K562 (cell line): Measurements from ENCODE around the gene FOXS1. TPM values are rescaled to one million over a fixed set of nuclear protein-coding genes. Genes with fewer than 3 reads are reported as not detected.

Source experiments
- ATAC-seq: fragments of 200-7000 bp; cut with Tn5 transposase; 3 replicates; pipeline ENCODE4 v1.9.1; 2020; ENCODE audit warnings: moderate library complexity
- BruUV-seq: library from RNA; stranded (reverse); fragments of 400-500 nt; replicated peaks from 2 replicates; lab custom pipeline; 2021; lab: Mats Ljungman, UMichigan
- CTCF ChIA-PET: fragments of 300-600 bp; formaldehyde crosslinking; extraction: SDS; loops from one replicate; lab custom pipeline; 2021; ENCODE audit warnings: low intra/inter-chr PET ratio; lab: Yijun Ruan, JAX
- POLR2A ChIA-PET: fragments of 300-600, 350-650 bp; sonication (Branson Sonifier 250); formaldehyde crosslinking; extraction: SDS; loops from one replicate; lab custom pipeline; 2021; ENCODE audit warnings: antibody characterized with exemption, inconsistent platforms; lab: Yijun Ruan, JAX
- DNase-seq, 4 experiments: peaks; one replicate each; pipeline versions ENCODE4 v3.0.0 to v3.0.0-alpha.2; 2011 to 2018; ENCODE audit warnings: low spot score in 3 of 4, mixed read lengths in 3 of 4; ENCODE audit errors: extremely low read depth in 1 of 4
- FAIRE-seq: peaks from 2 replicates; lab custom pipeline; 2011; peaks lifted over from hg19 to GRCh38; lab: Jason Lieb, UNC
- H2AFZ ChIP-seq: 2 replicates; pipeline ENCODE4 v1.6.0; 2011; ENCODE audit warnings: low read depth, low read length, control low read depth, inconsistent platforms
- H3K27ac ChIP-seq: fragments of 200-600 bp; 3 replicates; pipeline ENCODE4 v1.8.0; 2011; ENCODE audit warnings: low read depth, mild to moderate bottlenecking, control low read depth, inconsistent platforms, low read length, moderate library complexity, mixed read lengths; ENCODE audit errors: extremely low read depth
- H3K27me3 ChIP-seq, 2 experiments: fragments of 300-600 bp in 1 of 2; 2 replicates in 1 of 2; 3 replicates in 1 of 2; pipeline versions ENCODE4 v1.6.0 to v1.8.0; 2011; ENCODE audit warnings: inconsistent platforms in 2 of 2, low read length in 2 of 2, mild to moderate bottlenecking in 1 of 2, mixed read lengths in 1 of 2, moderate library complexity in 1 of 2; ENCODE audit not compliant: control insufficient read depth in 2 of 2, insufficient read depth in 2 of 2
- H3K36me3 ChIP-seq: fragments of 300-600 bp; 3 replicates; pipeline ENCODE4 v1.8.0; 2011; ENCODE audit warnings: mild to moderate bottlenecking, low read length, inconsistent platforms; ENCODE audit not compliant: control insufficient read depth, insufficient read depth
- H3K4me1 ChIP-seq, 2 experiments: fragments of 200-600 bp in 1 of 2; replicated peaks in 1 of 2; 2 replicates in 1 of 2; 3 replicates in 1 of 2; pipeline versions ENCODE4 v1.5.1 to v1.8.0; 2011; ENCODE audit warnings: inconsistent platforms in 2 of 2, low read length in 2 of 2, mild to moderate bottlenecking in 1 of 2, mixed read lengths in 1 of 2, moderate library complexity in 1 of 2; ENCODE audit not compliant: control insufficient read depth in 2 of 2, insufficient read depth in 2 of 2
- H3K4me2 ChIP-seq: 2 replicates; pipeline ENCODE4 v1.6.1; 2011; ENCODE audit warnings: low read length, control low read depth, inconsistent platforms, mixed read lengths; ENCODE audit not compliant: insufficient read depth
- H3K4me3 ChIP-seq: fragments of 200-600 bp; sonication (generic), shearing (Covaris generic); 2 replicates; pipeline ENCODE4 v1.5.1; 2016; ENCODE audit warnings: control low read depth, inconsistent platforms
- H3K79me2 ChIP-seq: fragments of 200-600 bp; 3 replicates; pipeline ENCODE4 v1.8.0; 2011; ENCODE audit warnings: low read length, inconsistent platforms; ENCODE audit not compliant: control insufficient read depth, insufficient read depth
- H3K9ac ChIP-seq, 2 experiments: 2 replicates each; pipeline versions ENCODE4 v1.6.0 to v1.6.1; 2011; ENCODE audit warnings: low read depth in 2 of 2, low read length in 2 of 2, control low read depth in 1 of 2, inconsistent platforms in 1 of 2, mild to moderate bottlenecking in 1 of 2, mixed read lengths in 1 of 2; ENCODE audit not compliant: insufficient read depth in 1 of 2
- H3K9me1 ChIP-seq: one replicate; pipeline ENCODE4 v1.6.0; 2011; ENCODE audit warnings: inconsistent platforms, mild to moderate bottlenecking, low read length, moderate library complexity; ENCODE audit not compliant: control insufficient read depth, insufficient read depth
- H3K9me3 ChIP-seq: replicated peaks from 2 replicates; pipeline ENCODE4 v1.5.1; 2011; ENCODE audit warnings: low read depth, low read length, inconsistent platforms; ENCODE audit not compliant: control insufficient read depth, insufficient read depth
- H4K20me1 ChIP-seq: replicated peaks from 2 replicates; pipeline ENCODE4 v1.6.1; 2011; ENCODE audit warnings: low read length, inconsistent platforms, mixed read lengths; ENCODE audit not compliant: control insufficient read depth, insufficient read depth
- KAT2B ChIP-seq: IDR thresholded peaks from one replicate; pipeline ENCODE4 v1.6.1; 2012; ENCODE audit warnings: low read depth, mild to moderate bottlenecking, control low read depth, inconsistent platforms, low read length, moderate library complexity
- RHOXF2B ChIP-seq: fragments of 250-450 bp; sonication (Bioruptor Pico); conservative IDR thresholded peaks from 2 replicates; pipeline ENCODE4 v1.5.1; 2021
- SRSF7 ChIP-seq: fragments of 200-400 bp; formaldehyde crosslinking; optimal IDR thresholded peaks from 2 replicates; pipeline ENCODE3; 2017; ENCODE audit warnings: mild to moderate bottlenecking, low read depth, low read length
- ZKSCAN1 ChIP-seq: fragments of 150-350 bp; IDR thresholded peaks from 2 replicates; pipeline ENCODE4 v1.6.1; 2016; ENCODE audit warnings: low read depth, low read length
- ZNF24 ChIP-seq: fragments of 450-650 bp; IDR thresholded peaks from 2 replicates; pipeline ENCODE4 v1.6.1; 2016
- WGBS: fragments of 100-300 bp; shearing (Covaris generic); methylation state at CpG from one replicate; pipeline ENCODE4 v1.1.6; 2016; ENCODE audit warnings: low coverage, mixed read lengths; ENCODE audit not compliant: insufficient coverage; ENCODE audit errors: missing lambda C conversion rate; 5-methylcytosine and 5-hydroxymethylcytosine counted together
- in situ Hi-C: fragments of 300-500 bp; cut with MboI; formaldehyde crosslinking; loops from 4 replicates; pipeline ENCODE4 v1.15.0; 2018; ENCODE audit warnings: inconsistent platforms, mixed read lengths
- intact Hi-C: fragments of 100-400 bp; cut with micrococcal nuclease; formaldehyde crosslinking; loops from 2 replicates; pipeline ENCODE4 v1.14.2; 2022
- polyA plus RNA-seq, 8 experiments: library from polyadenylated mRNA; depleted of rRNA in 4 of 8; stranded (reverse) in 5 of 8; unstranded in 3 of 8; fragments of >200 nt; fragmentation: Nextera tagmentation in 2 of 8; fragmentation: Illumina TruSeq in 1 of 8; extraction: Ambion mirVana in 2 of 8; extraction: Trizol in 1 of 8; gene quantifications; 2 replicates each; pipeline versions ENCODE4 v1.2.1 to v1.2.3, GENCODE V29; 2011 to 2014; ENCODE audit warnings: inconsistent platforms in 1 of 8, missing spikeins in 1 of 8
- total RNA-seq, 7 experiments: library from RNA; depleted of rRNA in 6 of 7; stranded (reverse); fragments of >200 nt in 6 of 7; fragmentation: Illumina TruSeq in 2 of 7; extraction: Trizol in 2 of 7; gene quantifications; 2 replicates each; pipeline versions ENCODE4 v1.2.1 to v1.2.3, GENCODE V29; 2011 to 2021; ENCODE audit warnings: low replicate concordance in 1 of 7
- TF ChIP-seq, protein P1 (sequence below): IDR thresholded peaks from 2 replicates; pipeline ENCODE4 v1.6.1; 2012; ENCODE audit warnings: low read depth, low read length, improper control_type of control experiment, borderline replicate concordance
- TF ChIP-seq, protein P2 (sequence below): conservative IDR thresholded peaks from 2 replicates; pipeline ENCODE4 v1.6.1; 2011; ENCODE audit warnings: low read depth, mild to moderate bottlenecking, low read length; ENCODE audit not compliant: control insufficient read depth

Gene FOXS1
- total and polyA plus RNA-seq, 9 of the 15 experiments (the other 6 are each of a cell fraction or from before 2014, with no cell fraction given), result not detected

DNA sequence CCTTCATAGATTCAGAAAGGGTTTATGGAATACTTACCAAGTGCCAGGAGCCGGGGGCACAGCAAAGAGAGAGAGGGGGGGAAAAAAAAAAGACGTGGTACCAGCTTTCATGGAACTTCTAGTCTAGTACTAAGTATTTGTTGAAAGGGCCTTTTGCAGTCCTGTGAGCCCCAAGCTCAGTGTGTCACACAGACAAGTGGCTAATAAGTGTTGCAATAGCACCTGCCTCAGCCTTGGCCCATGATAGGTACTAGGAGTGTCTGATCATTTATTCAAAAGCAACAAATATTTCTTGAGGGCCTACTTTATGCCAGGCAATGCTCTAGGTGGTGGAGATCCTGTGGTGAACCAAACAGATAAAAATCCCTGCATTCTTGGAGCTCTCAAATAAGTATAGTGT lies 18.3 kb downstream of the FOXS1 start:
- H3K27me3 ChIP-seq, result peaks cover 11 to 16% of the 10 kb centered on the region in 2 experiments; a peak in 3 of 5 replicates
- ChIA-PET POLR2A (interaction anchor here (0.6 to 1.2 kb wide), 4 partner anchors 9 to 1470 kb away, joined by 3 read pairs; no protein-coding TSS in a partner anchor), CTCF (interaction anchor here (1.0 to 1.6 kb wide), 3 partner anchors 19 to 206 kb away, joined by 3 read pairs; no protein-coding TSS in a partner anchor)
- WGBS, result 30% methylated on average over 2 of the region's 2 CpGs
- H3K9me1 ChIP-seq, result no peaks in the 10 kb centered on the region
- BruUV-seq, result no TSS peak
- intact Hi-C loops (loop anchor here (10.0 kb wide), 2 partner anchors 208 to 828 kb away; no protein-coding TSS in a partner anchor), in situ Hi-C loops (loop anchor here (25.0 kb wide), 1 partner anchor 835 kb away; the partner anchor contains the start of gene C20orf203)
- TF ChIP-seq, protein P1, sequence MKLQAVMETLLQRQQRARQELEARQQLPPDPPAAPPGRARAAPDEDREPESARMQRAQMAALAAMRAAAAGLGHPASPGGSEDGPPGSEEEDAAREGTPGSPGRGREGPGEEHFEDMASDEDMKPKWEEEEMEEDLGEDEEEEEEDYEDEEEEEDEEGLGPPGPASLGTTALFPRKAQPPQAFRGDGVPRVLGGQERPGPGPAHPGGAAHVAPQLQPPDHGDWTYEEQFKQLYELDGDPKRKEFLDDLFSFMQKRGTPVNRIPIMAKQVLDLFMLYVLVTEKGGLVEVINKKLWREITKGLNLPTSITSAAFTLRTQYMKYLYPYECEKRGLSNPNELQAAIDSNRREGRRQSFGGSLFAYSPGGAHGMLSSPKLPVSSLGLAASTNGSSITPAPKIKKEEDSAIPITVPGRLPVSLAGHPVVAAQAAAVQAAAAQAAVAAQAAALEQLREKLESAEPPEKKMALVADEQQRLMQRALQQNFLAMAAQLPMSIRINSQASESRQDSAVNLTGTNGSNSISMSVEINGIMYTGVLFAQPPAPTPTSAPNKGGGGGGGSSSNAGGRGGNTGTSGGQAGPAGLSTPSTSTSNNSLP, result no peak
- no peak for TF ChIP-seq ZNF24
- TF ChIP-seq, protein P2, sequence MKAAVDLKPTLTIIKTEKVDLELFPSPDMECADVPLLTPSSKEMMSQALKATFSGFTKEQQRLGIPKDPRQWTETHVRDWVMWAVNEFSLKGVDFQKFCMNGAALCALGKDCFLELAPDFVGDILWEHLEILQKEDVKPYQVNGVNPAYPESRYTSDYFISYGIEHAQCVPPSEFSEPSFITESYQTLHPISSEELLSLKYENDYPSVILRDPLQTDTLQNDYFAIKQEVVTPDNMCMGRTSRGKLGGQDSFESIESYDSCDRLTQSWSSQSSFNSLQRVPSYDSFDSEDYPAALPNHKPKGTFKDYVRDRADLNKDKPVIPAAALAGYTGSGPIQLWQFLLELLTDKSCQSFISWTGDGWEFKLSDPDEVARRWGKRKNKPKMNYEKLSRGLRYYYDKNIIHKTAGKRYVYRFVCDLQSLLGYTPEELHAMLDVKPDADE, result no peak
- no peak for TF ChIP-seq RHOXF2B (CRISPR knock-in tag)
- TF ChIP-seq ZKSCAN1, result no peak
- no peak for TF ChIP-seq SRSF7
- no peak for TF ChIP-seq KAT2B
- H3K4me1 ChIP-seq, result peaks cover 0 to 11% of the 10 kb centered on the region in 2 experiments; a peak in 3 of 5 replicates
- peaks cover 4% of the 10 kb centered on the region; the same call in 1 of the 2 replicates for H4K20me1 ChIP-seq
- H3K9me3 ChIP-seq, result no peaks in the 10 kb centered on the region
- H3K9ac ChIP-seq, result no peak overlapping the region
- H3K79me2 ChIP-seq, result no peaks in the 10 kb centered on the region
- no peak overlapping the region for H3K4me2 ChIP-seq
- H3K27ac ChIP-seq, result no peak overlapping the region
- DNase-seq (no peak), FAIRE-seq (no peak), ATAC-seq (no peak)
- no peak overlapping the region for H3K4me3 ChIP-seq
- H3K36me3 ChIP-seq, result no peaks in the 10 kb centered on the region
- H2AFZ ChIP-seq, result no peak overlapping the region
